HG02642 (cell line): ENCODE results near the gene TMEM11.

ENCODE experiments used
- ATAC-seq: cut with Tn5 transposase; IDR thresholded peaks from one replicate; pipeline ENCODE4 v1.9.1; 2021; ENCODE audit warnings: mild to moderate bottlenecking; ENCODE audit not compliant: unreplicated experiment, poor library complexity

TMEM11 gene

GRCh38 chr17:21164620-21165019, 49.3 kb downstream of the TMEM11 start:
- no peak for ATAC-seq

GRCh38 chr17:21164216-21164615, 49.7 kb downstream of the TMEM11 start:
- ATAC-seq: no peak

DNA sequence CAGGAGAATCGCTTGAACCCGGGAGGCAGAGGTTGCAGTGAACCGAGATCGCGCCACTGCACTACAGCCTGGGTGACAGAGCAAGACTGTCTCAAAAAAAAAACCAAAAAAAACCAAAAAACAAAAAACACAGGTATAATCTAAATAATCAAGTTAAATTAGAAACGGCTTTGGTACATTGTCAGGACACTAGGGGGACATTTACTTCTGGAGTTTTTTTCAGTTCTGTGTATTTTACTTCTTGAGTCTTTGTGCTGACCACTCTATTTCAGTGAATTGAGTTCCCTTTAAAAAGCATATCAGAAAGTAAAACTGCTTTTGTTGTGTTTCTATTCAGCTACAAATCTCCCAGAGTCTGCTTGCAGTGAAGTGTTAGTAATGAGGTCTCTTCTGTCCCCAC, 50.9 kb downstream of the TMEM11 start:
- ATAC-seq: no peak

- no peak for ATAC-seq
Measured at GRCh38 chr17:21162394-21162775, 51.6 kb downstream of the TMEM11 start.

DNA sequence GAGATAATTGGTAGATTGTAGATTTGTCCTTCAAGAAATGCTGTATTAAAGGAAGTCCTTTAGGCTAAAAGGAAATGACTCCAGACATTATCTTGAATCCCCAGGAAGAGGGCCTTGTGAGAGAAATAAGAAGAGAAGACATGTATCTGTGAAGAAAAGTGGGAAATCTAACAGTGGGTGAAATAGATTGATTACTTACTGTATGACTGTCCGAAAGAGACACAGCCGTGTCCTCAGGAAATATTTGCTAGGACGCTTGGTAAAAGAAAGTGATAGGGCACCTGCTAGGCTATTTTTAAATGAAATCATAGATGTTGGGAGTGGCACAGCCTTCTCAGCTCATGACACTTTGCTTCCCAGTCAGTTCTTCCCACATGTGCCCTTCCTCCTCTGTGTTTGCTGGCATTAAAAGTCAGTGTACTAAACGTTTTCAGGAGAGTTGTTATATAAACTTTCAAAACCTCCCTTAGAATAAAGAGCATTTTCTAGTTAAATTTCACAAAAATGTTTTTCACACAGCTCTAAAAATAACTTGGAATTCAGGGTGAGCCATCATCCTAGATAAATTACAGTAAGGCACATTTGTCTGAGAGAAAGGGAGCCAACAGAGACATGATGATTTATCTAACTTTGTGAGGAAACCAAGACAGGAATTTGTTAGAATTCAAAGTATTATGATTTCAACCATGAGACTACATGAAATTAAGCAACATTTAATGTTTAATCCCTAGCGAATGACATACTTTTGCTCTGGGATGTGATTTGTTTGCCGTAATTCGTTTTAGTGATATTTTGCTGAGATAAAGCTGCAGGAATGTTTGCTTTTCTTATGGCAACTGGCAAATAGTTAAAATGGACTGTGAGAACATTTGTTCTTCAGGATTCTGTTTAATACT, 52.2 kb downstream of the TMEM11 start:
- no peak for ATAC-seq

DNA sequence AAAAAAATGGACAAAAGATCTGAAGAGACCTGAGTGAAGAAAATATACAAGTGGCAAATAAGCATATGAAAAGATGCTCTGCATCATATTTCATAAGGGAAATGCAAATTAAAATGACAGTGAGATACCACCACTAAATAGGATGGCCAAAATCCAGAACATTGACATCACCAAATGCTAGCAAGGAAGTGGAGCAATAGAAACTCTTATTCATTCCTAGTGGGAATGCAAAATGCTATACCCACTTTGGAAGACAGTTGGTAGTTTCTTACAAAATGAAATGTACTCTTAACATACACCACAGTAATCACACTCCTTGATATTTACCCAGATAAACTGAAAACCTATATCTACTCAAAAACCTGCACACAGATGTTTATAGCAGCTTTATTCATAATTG, 53.6 kb downstream of the TMEM11 start:
- ATAC-seq: no peak

DNA sequence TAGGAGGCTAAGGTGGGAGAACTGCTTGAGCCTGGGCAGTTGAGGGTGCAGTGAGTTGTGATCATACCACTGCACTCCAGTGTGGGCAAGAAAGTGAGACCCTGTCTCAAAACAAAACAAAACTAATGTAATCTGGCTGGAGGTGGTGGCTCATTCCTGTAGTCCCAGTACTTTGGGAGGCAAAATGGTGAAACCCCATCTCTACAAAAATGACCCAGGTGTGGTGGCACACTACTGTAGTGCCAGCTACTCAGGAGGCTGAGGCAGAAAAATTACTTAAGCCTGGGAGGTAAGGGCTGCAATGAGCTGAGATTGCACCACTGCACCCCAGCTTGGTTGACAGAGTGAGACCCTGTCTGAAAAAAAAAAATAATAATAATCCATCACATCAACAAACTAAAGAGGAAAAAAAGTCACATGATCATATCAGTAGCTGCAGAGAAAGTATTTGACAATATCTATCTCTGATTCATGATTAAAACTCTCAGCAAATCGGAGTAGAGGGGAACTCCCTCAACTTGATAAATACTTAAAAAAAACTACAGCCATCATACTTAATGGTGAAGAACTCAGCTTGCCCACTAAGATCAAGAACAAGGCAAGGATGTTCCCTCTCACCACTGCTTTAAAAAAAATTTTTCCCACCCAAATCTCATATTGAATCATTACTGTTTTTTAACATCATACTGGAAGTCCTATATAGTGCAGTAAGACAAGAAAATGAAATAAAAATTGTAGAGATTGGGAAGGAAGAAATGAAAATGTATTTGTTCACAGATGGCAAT, 56.2 kb downstream of the TMEM11 start:
- no peak for ATAC-seq

- no peak for ATAC-seq
Measured at GRCh38 chr17:21152731-21153130, 61.2 kb downstream of the TMEM11 start.

- ATAC-seq: no peak
Measured at GRCh38 chr17:21149621-21150020, 64.3 kb downstream of the TMEM11 start.
